H1 (cell line): Measurements from ENCODE around the gene NXPH1. TPM values are rescaled to one million over a fixed set of nuclear protein-coding genes. Genes with fewer than 3 reads are reported as not detected.

ENCODE experiments used
- CTCF ChIA-PET: fragments of 300-600 bp; sonication (Branson Sonifier 250); formaldehyde crosslinking; loops from one replicate; lab custom pipeline; 2021; ENCODE audit not compliant: partially characterized antibody; lab: Charles Lee
- POLR2A ChIA-PET: fragments of 300-600 bp; sonication (Branson Sonifier 250); formaldehyde crosslinking; loops from one replicate; lab custom pipeline; 2021; ENCODE audit warnings: inconsistent platforms; ENCODE audit not compliant: partially characterized antibody; lab: Charles Lee
- DNase-seq, 2 experiments: peaks; one replicate each; pipeline versions ENCODE4 v3.0.0 to v3.0.0-alpha.2; 2010 to 2022; ENCODE audit warnings: low spot score in 2 of 2, low read depth in 1 of 2, mixed read lengths in 1 of 2
- FAIRE-seq: peaks from 2 replicates; lab custom pipeline; 2011; peaks lifted over from hg19 to GRCh38; lab: Jason Lieb, UNC
- H2AFZ ChIP-seq: 2 replicates; pipeline ENCODE4 v1.8.1; 2012; ENCODE audit warnings: low read length, inconsistent platforms
- H2AK5ac ChIP-seq: 2 replicates; pipeline ENCODE4 v1.6.1; 2013; ENCODE audit warnings: low read depth, low read length
- H2BK120ac ChIP-seq: replicated peaks from 2 replicates; pipeline ENCODE3; 2013; ENCODE audit warnings: low read depth, low read length, inconsistent platforms
- H2BK12ac ChIP-seq: 2 replicates; pipeline ENCODE4 v1.6.1; 2013; ENCODE audit warnings: low read depth, low read length
- H2BK15ac ChIP-seq: 2 replicates; pipeline ENCODE4 v1.6.1; 2013; ENCODE audit warnings: low read length
- H2BK20ac ChIP-seq: 2 replicates; pipeline ENCODE4 v1.6.1; 2013; ENCODE audit warnings: low read length
- H2BK5ac ChIP-seq: 2 replicates; pipeline ENCODE4 v1.6.1; 2013; ENCODE audit warnings: low read depth, low read length
- H3K14ac ChIP-seq: 2 replicates; pipeline ENCODE4 v1.6.1; 2013; ENCODE audit warnings: inconsistent platforms; ENCODE audit not compliant: insufficient read length
- H3K18ac ChIP-seq: 2 replicates; pipeline ENCODE4 v1.6.1; 2013; ENCODE audit warnings: low read length; ENCODE audit errors: extremely low read depth
- H3K23ac ChIP-seq: 2 replicates; pipeline ENCODE4 v1.6.1; 2013; ENCODE audit warnings: inconsistent platforms; ENCODE audit not compliant: insufficient read length
- H3K23me2 ChIP-seq: 2 replicates; pipeline ENCODE4 v1.6.1; 2013; ENCODE audit warnings: low read depth, low read length
- H3K27ac ChIP-seq: 2 replicates; pipeline ENCODE4 v1.6.1; 2011; ENCODE audit warnings: low read depth, low read length, inconsistent platforms
- H3K27me3 ChIP-seq, 4 experiments: replicated peaks in 1 of 4; 1 replicate in 1 of 4; 2 replicates in 3 of 4; pipeline versions ENCODE4 v1.6.1 to v1.8.1; 2011 to 2013; ENCODE audit warnings: low read length in 3 of 4, mild to moderate bottlenecking in 3 of 4, inconsistent platforms in 2 of 4, mixed read lengths in 2 of 4, moderate library complexity in 1 of 4; ENCODE audit not compliant: control insufficient read depth in 3 of 4, insufficient read depth in 3 of 4; ENCODE audit errors: extremely low read depth in 1 of 4
- H3K36me3 ChIP-seq, 4 experiments: 2 replicates each; pipeline versions ENCODE4 v1.6.1 to v1.8.1; 2011 to 2013; ENCODE audit warnings: mild to moderate bottlenecking in 4 of 4, low read length in 3 of 4, moderate library complexity in 2 of 4, control low read depth in 1 of 4, inconsistent platforms in 1 of 4; ENCODE audit not compliant: insufficient read depth in 4 of 4, control insufficient read depth in 2 of 4
- H3K4ac ChIP-seq: replicated peaks from 2 replicates; pipeline ENCODE3; 2013; ENCODE audit warnings: low read length, low read depth, mixed read lengths, inconsistent platforms; ENCODE audit not compliant: insufficient read length
- H3K4me1 ChIP-seq, 4 experiments: replicated peaks in 1 of 4; 1 replicate in 1 of 4; 2 replicates in 3 of 4; pipeline versions ENCODE4 v1.6.1 to v1.8.1; 2011 to 2013; ENCODE audit warnings: low read length in 3 of 4, inconsistent platforms in 2 of 4, mixed read lengths in 1 of 4; ENCODE audit not compliant: insufficient read depth in 4 of 4, control insufficient read depth in 3 of 4
- H3K4me2 ChIP-seq, 2 experiments: 2 replicates each; pipeline versions ENCODE4 v1.6.1 to v1.8.1; 2011 to 2013; ENCODE audit warnings: low read depth in 2 of 2, low read length in 2 of 2, control low read depth in 1 of 2, inconsistent platforms in 1 of 2, mild to moderate bottlenecking in 1 of 2; ENCODE audit not compliant: insufficient read depth in 1 of 2
- H3K4me3 ChIP-seq, 4 experiments: fragments of 200-600, 300-600 bp in 1 of 4; sonication (generic), shearing (Covaris generic), sonication (Bioruptor Twin) in 1 of 4; 2 replicates each; pipeline versions ENCODE4 v1.5.1 to v1.8.1; 2011 to 2016; ENCODE audit warnings: low read length in 4 of 4, low read depth in 3 of 4, control low read depth in 2 of 4, inconsistent platforms in 2 of 4, mild to moderate bottlenecking in 2 of 4, mixed read lengths in 1 of 4, moderate library complexity in 1 of 4; ENCODE audit not compliant: insufficient read depth in 2 of 4; ENCODE audit errors: extremely low read depth in 1 of 4
- H3K56ac ChIP-seq: replicated peaks from 2 replicates; pipeline ENCODE3; 2013; ENCODE audit warnings: low read depth, mild to moderate bottlenecking, mixed read lengths, low read length, inconsistent platforms; ENCODE audit not compliant: insufficient read length
- H3K79me1 ChIP-seq: 2 replicates; pipeline ENCODE4 v1.6.1; 2013; ENCODE audit warnings: low read depth, low read length, control low read depth
- H3K79me2 ChIP-seq, 2 experiments: 2 replicates each; pipeline versions ENCODE4 v1.6.1 to v1.8.1; 2012 to 2013; ENCODE audit warnings: low read length in 2 of 2, mild to moderate bottlenecking in 2 of 2, inconsistent platforms in 1 of 2; ENCODE audit not compliant: insufficient read depth in 2 of 2, control insufficient read depth in 1 of 2
- H3K9ac ChIP-seq, 4 experiments: replicated peaks in 1 of 4; 1 replicate in 1 of 4; 2 replicates in 3 of 4; pipeline versions ENCODE4 v1.6.1 to v1.8.1; 2011 to 2013; ENCODE audit warnings: low read depth in 3 of 4, low read length in 3 of 4, control low read depth in 2 of 4, mild to moderate bottlenecking in 2 of 4, moderate library complexity in 2 of 4, inconsistent platforms in 1 of 4; ENCODE audit errors: extremely low read depth in 1 of 4
- H3K9me3 ChIP-seq, 2 experiments: 2 replicates each; pipeline versions ENCODE4 v1.6.1 to v1.8.1; 2012 to 2013; ENCODE audit warnings: mild to moderate bottlenecking in 2 of 2, moderate library complexity in 2 of 2, control low read depth in 1 of 2, inconsistent platforms in 1 of 2, low read depth in 1 of 2, low read length in 1 of 2, mixed read lengths in 1 of 2; ENCODE audit not compliant: insufficient read depth in 2 of 2
- H4K20me1 ChIP-seq, 2 experiments: replicated peaks in 1 of 2; 2 replicates each; pipeline versions ENCODE3 to v1.8.1; 2011 to 2013; ENCODE audit warnings: inconsistent platforms in 2 of 2, low read length in 2 of 2, mild to moderate bottlenecking in 1 of 2; ENCODE audit not compliant: insufficient read depth in 2 of 2, control insufficient read depth in 1 of 2
- H4K5ac ChIP-seq: 2 replicates; pipeline ENCODE4 v1.6.1; 2013; ENCODE audit warnings: low read length, low read depth, mixed read lengths, inconsistent platforms; ENCODE audit not compliant: insufficient read length
- H4K8ac ChIP-seq: 2 replicates; pipeline ENCODE4 v1.8.0; 2013; ENCODE audit warnings: mild to moderate bottlenecking, moderate library complexity, low read length, inconsistent platforms; ENCODE audit not compliant: insufficient read depth; ENCODE audit errors: extremely low read depth
- H4K91ac ChIP-seq: replicated peaks from 2 replicates; pipeline ENCODE3; 2013; ENCODE audit warnings: low read length, mixed read lengths, inconsistent platforms; ENCODE audit not compliant: insufficient read length
- ATF2 ChIP-seq: IDR thresholded peaks from 2 replicates; pipeline ENCODE4 v1.6.1; 2012; ENCODE audit warnings: low read length, inconsistent platforms
- CBX5 ChIP-seq: fragments of 300-800, 300-1000 bp; sonication (generic); IDR thresholded peaks from 2 replicates; pipeline ENCODE4 v1.7.1; 2016; ENCODE audit warnings: antibody characterized with exemption, low read length, low read depth
- EGR1 ChIP-seq: IDR thresholded peaks from 2 replicates; pipeline ENCODE4 v1.6.1; 2011; ENCODE audit warnings: low read depth, low read length, borderline replicate concordance
- GABPA ChIP-seq: IDR thresholded peaks from 2 replicates; pipeline ENCODE4 v1.6.1; 2011; ENCODE audit warnings: mild to moderate bottlenecking, low read length, moderate library complexity, borderline replicate concordance; ENCODE audit not compliant: insufficient read depth
- POLR2A ChIP-seq, 2 experiments: IDR thresholded peaks; 1 replicate in 1 of 2; 2 replicates in 1 of 2; pipeline ENCODE4 v1.6.1; 2011; ENCODE audit warnings: low read depth in 2 of 2, low read length in 2 of 2, mild to moderate bottlenecking in 2 of 2; ENCODE audit errors: control extremely low read depth in 1 of 2
- RXRA ChIP-seq: IDR thresholded peaks from 2 replicates; pipeline ENCODE4 v1.6.1; 2011; ENCODE audit warnings: low read depth, mild to moderate bottlenecking, low read length, moderate library complexity; ENCODE audit not compliant: insufficient read depth
- SP4 ChIP-seq: IDR thresholded peaks from 2 replicates; pipeline ENCODE4 v1.6.1; 2012; ENCODE audit warnings: low read length, inconsistent platforms
- TAF7 ChIP-seq: optimal IDR thresholded peaks from 2 replicates; pipeline ENCODE3; 2011; ENCODE audit warnings: low read depth, mild to moderate bottlenecking, inconsistent platforms, low read length, moderate library complexity, borderline replicate concordance
- WGBS, 2 experiments: shearing (Covaris generic) in 1 of 2; methylation state at CpG; one replicate each; pipeline versions ENCODE4 v1.1.6 to v1.1.7; 2013 to 2015; ENCODE audit warnings: low lambda C conversion rate in 2 of 2, mixed read lengths in 2 of 2, inconsistent platforms in 1 of 2, low coverage in 1 of 2, missing lambda C conversion rate in 1 of 2; ENCODE audit not compliant: insufficient replicate concordance in 2 of 2, insufficient coverage in 1 of 2, insufficient read length in 1 of 2; ENCODE audit errors: extremely low coverage in 1 of 2, missing lambda C conversion rate in 1 of 2; 5-methylcytosine and 5-hydroxymethylcytosine counted together
- polyA plus RNA-seq, 7 experiments: library from polyadenylated mRNA; depleted of rRNA in 3 of 7; stranded (reverse) in 5 of 7; unstranded in 2 of 7; fragments of >200 nt in 5 of 7; fragments of 200-250 nt in 2 of 7; gene quantifications; 1 replicate in 5 of 7; 2 replicates in 1 of 7; 4 replicates in 1 of 7; pipeline versions ENCODE4 v1.2.1 to v1.2.3, GENCODE V29; 2011 to 2013; ENCODE audit warnings: missing spikeins in 2 of 7, mixed read lengths in 2 of 7
- total RNA-seq: library from RNA; stranded (reverse); fragmentation: NEBNext Ultra II Directional; extraction: Animal tissue kit (Norgen Biotek cat#: 25700); gene quantifications from 2 replicates; pipeline ENCODE4 v1.2.1, GENCODE V29; 2021

Gene NXPH1
- total and polyA plus RNA-seq, 2 of the 8 experiments (the other 6 are each of a cell fraction or from before 2014, with no cell fraction given) = 0.14 to 1.0 TPM

- no peak for FAIRE-seq
- no peak overlapping the region for H2BK20ac ChIP-seq
- TF ChIP-seq EGR1 (no peak), POLR2A (IDR thresholded peaks at IDR 0.05; ENCODE audit: control extremely low read depth in 1 of 2, low read depth in 2 of 2, low read length in 2 of 2) (no peak), RXRA (no peak), SP4 (no peak), CBX5 (no peak), TAF7 (no peak), ATF2 (no peak), GABPA (no peak)
- no peak for DNase-seq
- H3K9ac ChIP-seq = no peak overlapping the region
- no peak overlapping the region for H2BK5ac ChIP-seq
- H4K20me1 ChIP-seq = no peaks in the 10 kb centered on the region
- H3K27me3 ChIP-seq = no peaks in the 10 kb centered on the region
- no peak overlapping the region for H4K8ac ChIP-seq
- no peaks in the 10 kb centered on the region for H3K79me1 ChIP-seq
- no peaks in the 10 kb centered on the region for H3K36me3 ChIP-seq
- H2AK5ac ChIP-seq = no peak overlapping the region
- no peak overlapping the region for H4K91ac ChIP-seq
- H2BK15ac ChIP-seq = no peak overlapping the region
- H4K5ac ChIP-seq = no peak overlapping the region
- no peaks in the 10 kb centered on the region for H3K9me3 ChIP-seq
- H2BK120ac ChIP-seq = no peak overlapping the region
- H3K4me3 ChIP-seq = no peak overlapping the region
- no peak overlapping the region for H3K18ac ChIP-seq
- no peak overlapping the region for H2AFZ ChIP-seq
- no peak overlapping the region for H3K23ac ChIP-seq
- no peak overlapping the region for H3K14ac ChIP-seq
- H3K79me2 ChIP-seq = no peaks in the 10 kb centered on the region
- H3K4me1 ChIP-seq = no peaks in the 10 kb centered on the region
- no peak overlapping the region for H3K27ac ChIP-seq
- no peak overlapping the region for H2BK12ac ChIP-seq
- CTCF ChIA-PET = interaction anchor here (0.6 kb wide), 1 partner anchor 16 kb away, joined by 3 read pairs; no protein-coding TSS in a partner anchor
- POLR2A ChIA-PET = no interaction called here
- no peak overlapping the region for H3K56ac ChIP-seq
- H3K23me2 ChIP-seq = no peaks in the 10 kb centered on the region
- H3K4me2 ChIP-seq = no peak overlapping the region
- no peak overlapping the region for H3K4ac ChIP-seq
- 84% methylated on average over 3 of the region's 3 CpGs; no CpG with 5 or more reads in 1 of the 2 experiments for WGBS, 2 experiments
These were observed 332.0 kb downstream of the NXPH1 start for GRCh38 chr7:8765374-8765773.
